Prostate gland (tissue), 2 donors: ENCODE results near the gene WNT11.

Experiments used
- POLR2A ChIP-seq: fragments of 450-650 bp; IDR thresholded peaks from one replicate; pipeline ENCODE4 v1.6.1; 2016; ENCODE audit warnings: antibody characterized with exemption, mild to moderate bottlenecking
- POLR2AphosphoS5 ChIP-seq: sonication (generic); formaldehyde crosslinking; IDR thresholded peaks from one replicate; pipeline ENCODE4 v1.6.1; 2017; ENCODE audit warnings: antibody characterized with exemption
- TF ChIP-seq, protein P1 (sequence below), 4 experiments: fragments of 200-600 bp in 2 of 4; fragments of 450-650 bp in 2 of 4; sonication (generic) in 2 of 4; IDR thresholded peaks; 1 replicate in 3 of 4; 2 replicates in 1 of 4; pipeline ENCODE4 v1.5.1; 2016 to 2019; ENCODE audit warnings: antibody characterized with exemption in 4 of 4, mild to moderate bottlenecking in 2 of 4, moderate library complexity in 2 of 4

DNA sequence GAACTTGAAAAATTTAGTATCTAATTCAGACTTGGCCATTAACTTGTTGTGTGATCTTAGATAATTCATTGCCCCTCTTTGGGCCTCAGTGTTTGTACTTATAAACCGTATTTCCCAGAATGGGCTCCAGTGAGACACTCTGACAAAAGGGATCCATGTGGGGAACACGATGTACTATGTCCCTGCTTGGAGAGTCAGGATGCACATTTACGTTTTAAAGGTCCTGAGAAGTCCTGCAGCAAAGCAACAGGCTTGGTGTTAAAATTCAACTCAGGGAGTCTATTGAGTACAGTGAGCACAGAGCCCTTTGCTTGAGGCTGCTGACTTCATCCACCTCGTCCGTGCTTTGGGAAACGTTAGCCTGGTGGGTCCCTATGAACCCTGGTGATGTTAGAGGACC lies 9.0 kb downstream of the WNT11 start:
- TF ChIP-seq, protein P1, sequence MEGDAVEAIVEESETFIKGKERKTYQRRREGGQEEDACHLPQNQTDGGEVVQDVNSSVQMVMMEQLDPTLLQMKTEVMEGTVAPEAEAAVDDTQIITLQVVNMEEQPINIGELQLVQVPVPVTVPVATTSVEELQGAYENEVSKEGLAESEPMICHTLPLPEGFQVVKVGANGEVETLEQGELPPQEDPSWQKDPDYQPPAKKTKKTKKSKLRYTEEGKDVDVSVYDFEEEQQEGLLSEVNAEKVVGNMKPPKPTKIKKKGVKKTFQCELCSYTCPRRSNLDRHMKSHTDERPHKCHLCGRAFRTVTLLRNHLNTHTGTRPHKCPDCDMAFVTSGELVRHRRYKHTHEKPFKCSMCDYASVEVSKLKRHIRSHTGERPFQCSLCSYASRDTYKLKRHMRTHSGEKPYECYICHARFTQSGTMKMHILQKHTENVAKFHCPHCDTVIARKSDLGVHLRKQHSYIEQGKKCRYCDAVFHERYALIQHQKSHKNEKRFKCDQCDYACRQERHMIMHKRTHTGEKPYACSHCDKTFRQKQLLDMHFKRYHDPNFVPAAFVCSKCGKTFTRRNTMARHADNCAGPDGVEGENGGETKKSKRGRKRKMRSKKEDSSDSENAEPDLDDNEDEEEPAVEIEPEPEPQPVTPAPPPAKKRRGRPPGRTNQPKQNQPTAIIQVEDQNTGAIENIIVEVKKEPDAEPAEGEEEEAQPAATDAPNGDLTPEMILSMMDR (IDR thresholded peaks at IDR 0.05) = no peak
- TF ChIP-seq POLR2AphosphoS5 (no peak), POLR2A (no peak)
